Activated CD4-positive, alpha-beta T cell treated with anti-CD3 and anti-CD28 coated beads, Interleukin-2, amount 50 U/mL, for 1 hour (primary cell): ENCODE data around the gene COPZ1.
"Not testable (repeated sequence)": the region's sequence is repeated elsewhere in the genome, so short reads cannot be mapped to it uniquely, and the experiment has no call there.

ENCODE experiments used
- DNase-seq: peaks from one replicate; pipeline ENCODE4 v3.0.0-alpha.2; 2020

Gene COPZ1

GRCh38 chr12:54294953-54295566 is 29.9 kb upstream of the COPZ1 start:
- DNase-seq, result no peak

- DNase-seq, result no peak
Observed at GRCh38 chr12:54296393-54297099, 28.4 kb upstream of the COPZ1 start.

GRCh38 chr12:54298904-54299303 is 26.0 kb upstream of the COPZ1 start:
- DNase-seq, result no peak

- no peak for DNase-seq
Observed at GRCh38 chr12:54299515-54300224, 25.3 kb upstream of the COPZ1 start.

GRCh38 chr12:54300225-54300731 is 24.7 kb upstream of the COPZ1 start:
- DNase-seq, result no peak

GRCh38 chr12:54300732-54301427 is 24.1 kb upstream of the COPZ1 start, which contains the start of gene NFE2:
NFE2 (minus strand) TSS chr12:54301015; CDS start chr12:54295248, 5,767 bp downstream.
- peak; percentile 34 for DNase-seq

- DNase-seq, result no peak
Observed at GRCh38 chr12:54301428-54302048, 23.4 kb upstream of the COPZ1 start.

- no peak for DNase-seq
Observed at GRCh38 chr12:54303640-54304039, 21.3 kb upstream of the COPZ1 start.

- no peak for DNase-seq
Observed at GRCh38 chr12:54304187-54304810, 20.6 kb upstream of the COPZ1 start.

- no peak for DNase-seq
Observed at GRCh38 chr12:54306925-54307741, 17.8 kb upstream of the COPZ1 start.

GRCh38 chr12:54311051-54311450 is 13.9 kb upstream of the COPZ1 start:
- DNase-seq, result no peak

GRCh38 chr12:54312309-54312708 is 12.6 kb upstream of the COPZ1 start:
- DNase-seq, result not testable (repeated sequence)

GRCh38 chr12:54321363-54321762 is 3.6 kb upstream of the COPZ1 start:
- no peak for DNase-seq

GRCh38 chr12:54325442-54326109 is 645 bp downstream of the COPZ1 start:
- not testable (repeated sequence) for DNase-seq

GRCh38 chr12:54328595-54329337 is 3.8 kb downstream of the COPZ1 start:
- no peak for DNase-seq

- no peak for DNase-seq
Observed at GRCh38 chr12:54329759-54330158, 4.8 kb downstream of the COPZ1 start.

- DNase-seq, result no peak
Observed at GRCh38 chr12:54330442-54330841, 5.5 kb downstream of the COPZ1 start.

- no peak for DNase-seq
Observed at GRCh38 chr12:54331461-54331860, 6.5 kb downstream of the COPZ1 start.

GRCh38 chr12:54333420-54334034 is 8.6 kb downstream of the COPZ1 start:
- DNase-seq, result no peak
